ENCODE data around the gene RHBDD2.
"Not testable (repeated sequence)": the region's sequence is repeated elsewhere in the genome, so short reads cannot be mapped to it uniquely, and the experiment has no call there.

RHBDD2 gene

DNA sequence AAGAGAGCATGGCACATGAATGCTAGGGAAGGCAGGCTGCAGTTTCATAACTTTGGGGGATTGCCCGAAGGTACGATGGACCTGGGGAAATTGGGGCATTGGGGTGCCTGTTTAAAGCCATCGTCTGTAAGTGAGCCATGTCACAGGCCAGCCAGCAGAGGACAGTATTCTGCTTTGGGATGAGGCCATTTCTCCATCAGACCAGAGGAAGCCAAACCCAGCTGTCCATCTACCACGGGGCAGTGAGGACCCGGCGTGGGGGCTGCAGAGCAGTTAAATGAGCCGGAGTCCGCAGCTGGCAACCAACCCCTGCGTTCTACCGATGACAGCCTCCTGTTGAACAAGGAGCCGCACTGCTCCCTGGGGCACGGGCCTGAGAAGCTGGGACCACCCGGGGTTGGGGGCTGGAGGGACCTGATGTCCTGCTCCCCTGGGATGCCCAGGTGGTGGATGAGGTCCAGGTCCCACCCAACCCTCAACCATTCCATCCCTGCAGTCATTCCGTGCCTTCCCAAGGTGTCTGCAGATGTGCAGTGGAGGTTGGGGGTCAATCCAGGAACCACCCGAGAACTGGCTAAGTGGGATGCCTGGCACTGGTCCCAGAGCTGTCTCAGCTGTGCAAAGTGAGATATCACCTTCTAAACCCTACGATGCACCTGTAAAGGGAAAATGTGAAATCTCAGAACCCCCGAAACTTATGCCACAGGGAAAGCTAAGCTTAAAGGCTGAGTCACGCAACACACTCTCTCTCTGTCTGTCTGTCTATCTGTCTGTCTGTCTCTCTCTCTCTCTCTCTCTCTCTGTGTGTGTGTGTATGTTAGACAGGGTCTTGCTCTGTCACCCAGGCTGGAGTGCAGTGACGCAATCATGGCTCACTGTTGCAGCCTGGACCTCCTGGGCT is 12.1 kb upstream of the RHBDD2 start:
- peak; percentile 23 for DNase-seq

DNA sequence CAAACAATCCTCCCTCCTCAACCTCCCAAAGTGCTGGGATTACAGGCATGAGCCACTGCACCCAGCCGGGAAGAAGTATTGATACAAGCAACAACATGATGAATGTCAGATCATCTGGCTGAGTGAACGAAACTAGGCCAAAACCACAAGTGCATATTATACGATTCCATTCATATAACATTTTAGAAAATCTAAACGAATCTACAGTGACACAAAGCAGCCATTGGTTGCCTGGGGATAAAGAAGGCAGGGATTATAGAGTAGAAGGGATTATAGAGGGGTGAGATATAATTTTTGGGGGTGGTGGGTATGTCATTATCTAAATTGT is 11.5 kb upstream of the RHBDD2 start:
- no peak for DNase-seq

- no peak for DNase-seq
Observed at GRCh38 chr7:75868153-75868552, 10.7 kb upstream of the RHBDD2 start.

DNA sequence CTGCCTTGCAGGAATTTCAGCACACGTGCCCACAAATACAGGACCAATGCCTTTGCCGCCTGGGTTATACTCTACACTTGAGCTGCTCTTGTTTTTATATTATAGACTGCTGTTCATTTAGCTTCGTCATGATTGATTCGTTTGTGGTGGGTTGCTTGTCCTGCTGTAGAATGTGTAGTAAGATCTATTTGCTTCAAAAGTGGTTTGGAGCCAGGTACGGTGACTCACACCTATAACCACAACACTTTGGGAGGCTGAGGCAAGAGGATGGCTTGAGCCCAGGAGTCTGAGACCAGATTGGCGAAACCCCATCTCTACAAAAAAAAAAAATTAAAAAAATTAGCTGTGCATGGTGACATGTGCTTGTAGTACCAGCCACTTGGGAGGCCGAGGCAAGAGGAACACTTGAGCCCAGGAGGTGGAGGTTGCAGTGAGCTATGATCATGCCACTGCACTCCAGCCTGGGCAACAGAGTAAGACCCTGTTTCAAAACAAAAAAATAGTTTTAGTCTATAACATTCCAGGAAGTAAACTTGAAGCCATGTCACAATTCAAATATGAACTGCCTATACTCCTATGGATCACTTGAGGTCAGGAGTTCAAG is 9.0 kb upstream of the RHBDD2 start:
- DNase-seq = no peak

DNA sequence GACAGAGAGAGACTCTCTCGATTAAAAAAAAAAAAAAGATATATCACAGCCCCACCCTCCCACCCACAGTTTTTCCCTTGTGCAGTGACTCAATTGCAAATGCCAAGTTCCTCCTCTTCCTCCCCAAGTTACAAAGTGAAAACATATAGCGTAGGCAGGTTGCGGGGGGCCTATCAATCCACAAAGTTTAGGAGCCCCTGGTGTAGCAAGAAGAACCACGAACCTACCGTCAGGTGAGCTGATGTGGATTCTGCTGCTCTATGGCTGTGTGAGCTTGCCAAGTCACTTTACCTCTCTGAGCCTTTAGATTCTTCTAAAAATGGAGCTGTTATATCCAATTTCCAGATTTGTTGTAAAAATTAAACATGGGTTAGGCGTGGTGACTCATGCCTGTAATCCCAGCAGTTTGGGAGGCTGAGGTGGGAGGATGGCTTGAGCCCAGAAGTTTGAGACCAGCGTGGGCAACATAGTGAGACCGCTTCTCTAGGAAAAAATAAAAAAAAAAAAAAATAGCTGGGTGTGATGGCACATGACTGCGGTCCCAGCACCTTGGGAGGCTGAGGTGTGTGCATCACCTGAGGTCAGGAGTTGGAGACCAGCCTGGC is 8.2 kb upstream of the RHBDD2 start:
- DNase-seq = no peak

DNA sequence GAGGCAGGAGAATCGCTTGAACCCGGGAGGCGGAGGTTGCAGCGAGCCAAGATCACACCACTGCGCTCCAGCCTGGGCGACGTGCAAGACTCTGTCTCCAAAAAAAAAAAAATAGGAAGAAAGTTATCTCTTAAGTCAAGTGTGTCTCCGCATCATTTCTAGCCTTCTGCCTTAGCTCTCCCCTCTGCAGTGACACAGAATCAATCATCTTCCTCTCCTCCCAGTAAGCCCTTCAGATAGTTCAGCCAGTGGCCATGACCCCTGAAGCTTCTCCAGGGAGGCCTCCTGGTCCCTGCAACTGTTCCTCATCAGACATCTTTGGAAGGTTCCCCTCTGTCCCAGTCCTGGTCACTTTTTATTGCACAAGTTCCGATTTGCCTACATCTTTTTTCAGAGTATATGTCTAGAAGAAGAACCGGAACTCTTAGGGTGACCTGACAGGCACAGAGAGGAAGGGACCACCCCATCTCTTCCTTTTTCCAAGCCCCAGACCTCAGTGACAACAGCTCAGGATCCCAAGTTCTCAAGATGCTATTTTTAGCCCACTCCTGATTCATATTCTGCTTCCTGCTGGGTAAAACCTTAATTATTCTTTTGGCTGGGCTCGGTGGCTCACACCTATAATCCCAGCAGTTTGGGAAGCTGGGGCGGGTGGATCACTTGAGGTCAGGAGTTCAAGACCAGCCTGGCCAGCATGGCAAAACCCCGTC is 6.6 kb upstream of the RHBDD2 start:
- no peak for DNase-seq

- not testable (repeated sequence) for DNase-seq
Observed at GRCh38 chr7:75874180-75874579, 4.7 kb upstream of the RHBDD2 start.

GRCh38 chr7:75875113-75876080 is 3.4 kb upstream of the RHBDD2 start:
- no peak for DNase-seq

GRCh38 chr7:75876126-75876881 is 2.5 kb upstream of the RHBDD2 start:
- no peak for DNase-seq

- no peak for DNase-seq
Observed at GRCh38 chr7:75878312-75878768, 494 bp upstream of the RHBDD2 start.

DNA sequence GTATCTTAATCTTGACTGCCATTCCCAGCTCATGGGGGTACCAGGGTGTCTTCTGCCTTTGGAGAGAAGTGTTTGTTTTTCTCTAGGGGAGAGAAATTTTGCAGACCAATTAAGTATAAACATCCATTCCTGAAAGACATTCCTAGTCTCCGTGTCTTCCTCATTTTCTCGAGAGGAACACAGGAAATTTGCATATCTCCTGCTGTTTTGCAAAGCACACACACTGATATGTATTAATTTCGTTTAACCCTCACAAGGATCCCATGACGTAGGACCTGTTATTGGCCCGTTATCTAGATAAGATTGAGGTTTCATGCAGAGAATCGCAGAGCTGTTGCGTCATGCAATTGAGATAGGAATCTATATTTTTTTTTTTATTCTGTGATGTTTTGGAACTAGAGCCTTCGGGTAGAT is 944 bp downstream of the RHBDD2 start:
- no peak for DNase-seq

GRCh38 chr7:75880242-75880641 is 1.4 kb downstream of the RHBDD2 start:
- no peak for DNase-seq

GRCh38 chr7:75881436-75882095 is 2.7 kb downstream of the RHBDD2 start:
- DNase-seq = no peak

- not testable (repeated sequence) for DNase-seq
Observed at GRCh38 chr7:75883265-75883824, 4.5 kb downstream of the RHBDD2 start.

DNA sequence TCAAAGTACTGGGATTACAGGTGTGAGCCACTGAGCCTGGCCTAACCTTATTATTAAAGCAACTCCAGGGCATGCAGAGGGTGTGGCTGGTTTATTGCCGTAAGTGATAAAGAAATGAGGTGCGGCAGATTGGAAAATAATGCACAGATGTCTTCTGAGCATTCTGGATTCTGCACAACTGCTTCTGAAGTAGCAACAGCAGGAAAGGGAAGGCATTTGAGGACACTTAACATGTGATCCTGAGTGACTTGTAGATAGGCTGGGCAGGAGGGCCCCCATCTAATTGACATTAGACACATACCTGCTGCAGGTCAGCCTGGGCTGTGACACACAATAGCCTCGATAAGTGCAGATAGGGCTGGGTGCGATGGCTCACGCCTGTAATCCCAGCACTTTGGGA is 5.6 kb downstream of the RHBDD2 start:
- DNase-seq = no peak

DNA sequence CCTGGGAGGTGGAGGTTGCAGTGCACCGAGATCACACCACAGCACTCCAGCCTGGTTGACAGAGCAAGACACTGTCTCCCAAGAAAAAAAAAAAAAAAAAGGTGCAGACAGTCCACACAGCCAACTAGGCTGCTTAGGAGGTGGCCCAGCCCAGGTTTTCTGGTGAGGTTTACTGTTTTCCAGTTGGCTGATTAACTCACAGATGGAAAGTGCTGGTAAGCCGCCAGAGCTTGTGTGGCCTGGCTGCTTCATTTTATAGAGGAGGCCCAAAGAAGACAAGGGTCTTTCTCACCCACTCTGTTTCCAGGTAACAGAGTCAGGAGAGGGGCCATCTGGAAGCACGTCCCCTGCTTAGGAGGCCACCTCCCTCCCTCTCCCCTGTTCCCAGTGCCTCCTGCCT is 6.2 kb downstream of the RHBDD2 start:
- DNase-seq = no peak

- no peak for DNase-seq
Observed at GRCh38 chr7:75887669-75888369, 9.0 kb downstream of the RHBDD2 start.

- no peak for DNase-seq
Observed at GRCh38 chr7:75888464-75889222, 9.8 kb downstream of the RHBDD2 start.

DNA sequence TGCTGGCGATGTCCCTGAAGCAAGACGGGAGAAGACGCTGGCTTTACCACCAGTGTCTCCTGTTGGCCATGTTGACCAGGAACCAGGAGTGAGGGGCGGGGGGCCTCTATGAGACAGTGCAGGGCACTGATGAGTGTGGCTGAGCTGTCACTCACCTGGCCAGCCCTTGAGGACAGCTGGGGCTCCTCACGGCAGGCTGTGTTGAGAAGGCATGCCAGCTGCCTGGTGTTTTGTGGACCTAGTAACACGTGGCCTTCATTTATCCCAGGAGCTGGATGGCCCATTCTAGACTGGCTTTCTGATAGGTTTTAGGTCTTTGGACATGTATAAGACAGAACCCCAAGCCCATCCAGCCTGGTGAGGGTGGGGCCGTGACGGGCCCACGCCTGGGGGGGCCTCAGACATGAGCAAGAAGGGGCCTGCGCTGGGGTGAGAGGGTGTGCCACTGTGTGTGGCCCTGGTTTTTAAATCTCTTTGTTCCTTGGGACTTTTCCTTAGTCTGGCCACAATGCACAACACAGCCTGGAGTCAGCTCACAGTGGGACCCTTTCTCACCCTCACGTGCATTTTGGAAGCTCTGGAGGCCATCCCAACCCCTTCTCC is 10.5 kb downstream of the RHBDD2 start:
- no peak for DNase-seq

All from NCI-H1417 treated with DMSO at 0.1 percent for 48 hours (cell line).